Vagina (tissue), 2 donors: ENCODE measurements around the gene HOTAIR. TPM values are rescaled to one million over a fixed set of nuclear protein-coding genes. Genes with fewer than 3 reads are reported as not detected.

ENCODE experiments used
- DNase-seq, 2 donors: peaks; one replicate each; pipeline ENCODE4 v3.0.0-alpha.2; 2017; ENCODE audit errors: extremely low spot score in 2 of 2
- H3K27ac ChIP-seq: fragments of 200-600 bp; sonication (generic); one replicate; pipeline ENCODE4 v1.5.1; 2019
- H3K27me3 ChIP-seq: fragments of 200-600 bp; sonication (generic); one replicate; pipeline ENCODE4 v1.5.1; 2019
- H3K36me3 ChIP-seq, 2 donors: fragments of 200-600 bp; sonication (generic); one replicate each; pipeline ENCODE4 v1.5.1; 2017 to 2019
- H3K4me1 ChIP-seq: fragments of 200-600 bp; sonication (generic); one replicate; pipeline ENCODE4 v1.5.1; 2019
- H3K4me3 ChIP-seq, 2 donors: fragments of 200-600 bp; sonication (generic); 1 replicate in 1 of 2; 2 replicates in 1 of 2; pipeline ENCODE4 v1.5.1; 2016 to 2019
- H3K9me3 ChIP-seq: fragments of 200-600 bp; sonication (generic); one replicate; pipeline ENCODE4 v1.5.1; 2019
- CTCF ChIP-seq, 3 experiments: fragments of 450-650 bp in 2 of 3; fragments of 200-600 bp in 1 of 3; sonication (generic) in 1 of 3; IDR thresholded peaks; one replicate each; pipeline ENCODE4 v1.5.1; 2017 to 2019; ENCODE audit warnings: antibody characterized with exemption in 3 of 3, mild to moderate bottlenecking in 2 of 3, moderate library complexity in 2 of 3
- POLR2A ChIP-seq, 2 donors: fragments of 450-650 bp; IDR thresholded peaks; one replicate each; pipeline ENCODE4 v1.6.1; 2017; ENCODE audit warnings: antibody characterized with exemption in 2 of 2, mild to moderate bottlenecking in 2 of 2, moderate library complexity in 2 of 2
- POLR2AphosphoS5 ChIP-seq, 2 donors: sonication (generic); formaldehyde crosslinking; IDR thresholded peaks; one replicate each; pipeline ENCODE4 v1.9.0; 2017; ENCODE audit warnings: antibody characterized with exemption in 2 of 2, mild to moderate bottlenecking in 2 of 2, low read depth in 1 of 2; ENCODE audit not compliant: insufficient read depth in 1 of 2
- intact Hi-C: fragments of 100-400 bp; cut with DNase I; formaldehyde crosslinking; loops from one replicate; pipeline ENCODE4 v1.15.1; 2023
- total RNA-seq: library from RNA; depleted of rRNA; stranded (reverse); fragments of >200 nt; gene quantifications from one replicate; pipeline ENCODE4 v1.2.3, GENCODE V29; 2016

Gene HOTAIR
- total RNA-seq, 1 donor from 2014 or later = not detected

- no peak overlapping the region for H3K27ac ChIP-seq
- DNase-seq = no peak
- H3K9me3 ChIP-seq = no peaks in the 10 kb centered on the region
- H3K4me3 ChIP-seq = no peak overlapping the region
- intact Hi-C loops = no loop called here
- H3K36me3 ChIP-seq = no peaks in the 10 kb centered on the region
- peaks cover 25% of the 10 kb centered on the region for H3K27me3 ChIP-seq
- H3K4me1 ChIP-seq = peaks cover 24% of the 10 kb centered on the region
- TF ChIP-seq POLR2AphosphoS5 (IDR thresholded peaks at IDR 0.05; ENCODE audit: insufficient read depth in 1 of 2, low read depth in 1 of 2) (no peak), POLR2A (IDR thresholded peaks at IDR 0.05) (no peak), CTCF (IDR thresholded peaks at IDR 0.05) (no peak)
Observed at GRCh38 chr12:53982648-53983567, 8.2 kb upstream of the HOTAIR start.

- TF ChIP-seq POLR2AphosphoS5 (IDR thresholded peaks at IDR 0.05; ENCODE audit: insufficient read depth in 1 of 2, low read depth in 1 of 2) = no peak
- no peak for TF ChIP-seq CTCF (IDR thresholded peaks at IDR 0.05)
- TF ChIP-seq POLR2A (IDR thresholded peaks at IDR 0.05) = no peak
- Histone ChIP-seq H3K27me3 (peaks cover 26% of the 10 kb centered on the region), H3K4me3 (no peak overlapping the region), H3K27ac (no peak overlapping the region), H3K4me1 (peaks cover 24% of the 10 kb centered on the region), H3K9me3 (no peaks in the 10 kb centered on the region), H3K36me3 (no peaks in the 10 kb centered on the region)
- intact Hi-C loops = no loop called here
- no peak for DNase-seq
Observed at GRCh38 chr12:53981634-53982565, 7.1 kb upstream of the HOTAIR start.

- Histone ChIP-seq H3K4me3 (no peak overlapping the region), H3K36me3 (no peaks in the 10 kb centered on the region), H3K4me1 (peaks cover 18% of the 10 kb centered on the region), H3K9me3 (no peaks in the 10 kb centered on the region), H3K27ac (no peak overlapping the region), H3K27me3 (peaks cover 24% of the 10 kb centered on the region)
- no peak for DNase-seq
- TF ChIP-seq POLR2AphosphoS5 (IDR thresholded peaks at IDR 0.05; ENCODE audit: insufficient read depth in 1 of 2, low read depth in 1 of 2) (no peak), POLR2A (IDR thresholded peaks at IDR 0.05) (no peak), CTCF (IDR thresholded peaks at IDR 0.05) (no peak)
- intact Hi-C loops = no loop called here
Observed at GRCh38 chr12:53980802-53981496, 6.2 kb upstream of the HOTAIR start.

DNA sequence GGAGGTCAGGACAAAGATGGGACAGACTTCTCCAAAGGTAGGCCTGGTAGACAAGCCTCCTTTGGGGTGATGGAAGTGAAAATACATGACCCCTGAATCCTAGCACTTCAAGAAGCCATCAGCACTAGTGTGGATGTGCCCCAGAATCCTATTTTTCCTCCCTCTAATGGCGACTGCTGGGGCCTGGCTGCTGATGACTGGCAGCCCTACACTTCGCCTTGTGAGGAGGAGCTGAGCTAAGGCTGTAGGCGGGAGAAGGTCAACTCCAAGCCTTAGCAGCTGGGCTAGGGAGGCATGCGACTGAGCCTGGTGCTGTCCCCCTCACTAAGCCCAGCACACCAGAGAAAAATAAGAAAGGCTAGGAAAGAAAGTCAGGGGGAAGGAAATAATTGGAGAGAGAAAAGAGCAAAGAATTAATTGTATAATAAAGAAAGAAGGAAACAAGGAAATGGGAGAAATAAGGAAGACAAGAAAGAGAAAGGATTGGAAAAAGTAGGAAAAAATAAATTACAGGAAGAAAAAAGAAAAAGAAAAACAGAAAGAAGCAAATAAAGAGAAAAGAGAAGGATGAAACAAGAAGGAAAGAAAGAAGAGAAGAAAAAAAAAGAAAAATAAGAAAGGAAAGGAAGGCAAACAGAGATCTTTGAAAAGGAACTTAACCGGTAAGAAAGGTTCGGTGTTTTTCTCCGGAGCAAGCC is 5.5 kb upstream of the HOTAIR start:
- intact Hi-C loops = no loop called here
- TF ChIP-seq POLR2AphosphoS5 (IDR thresholded peaks at IDR 0.05; ENCODE audit: insufficient read depth in 1 of 2, low read depth in 1 of 2) = no peak
- no peak for TF ChIP-seq CTCF (IDR thresholded peaks at IDR 0.05)
- no peak for TF ChIP-seq POLR2A (IDR thresholded peaks at IDR 0.05)
- Histone ChIP-seq H3K36me3 (no peaks in the 10 kb centered on the region), H3K27me3 (peaks cover 22% of the 10 kb centered on the region), H3K27ac (no peak overlapping the region), H3K9me3 (no peaks in the 10 kb centered on the region), H3K4me3 (no peak overlapping the region), H3K4me1 (peaks cover 12% of the 10 kb centered on the region)
- DNase-seq = no peak
